ENCODE measurements around the gene FLNC. TPM values are rescaled to one million over a fixed set of nuclear protein-coding genes. Genes with fewer than 3 reads are reported as not detected.

The FLNC gene
- total and polyA plus RNA-seq, 10 donors, result 0.21 to 1.8 (median 0.66) TPM

DNA sequence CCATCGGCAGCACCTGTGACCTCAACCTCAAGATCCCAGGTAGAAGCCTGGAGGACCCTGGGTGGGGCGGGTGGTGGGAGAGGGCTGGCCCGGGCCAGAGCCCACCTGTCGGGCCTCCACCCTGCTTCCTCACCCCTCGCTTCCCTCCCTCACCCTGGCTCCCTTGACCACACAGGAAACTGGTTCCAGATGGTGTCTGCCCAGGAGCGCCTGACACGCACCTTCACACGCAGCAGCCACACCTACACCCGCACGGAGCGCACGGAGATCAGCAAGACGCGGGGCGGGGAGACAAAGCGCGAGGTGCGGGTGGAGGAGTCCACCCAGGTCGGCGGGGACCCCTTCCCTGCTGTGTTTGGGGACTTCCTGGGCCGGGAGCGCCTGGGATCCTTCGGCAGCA, 23.6 kb downstream of the FLNC start:
- Histone ChIP-seq H3K4me1 (no peaks in the 10 kb centered on the region), H3K27ac (no peak overlapping the region), H3K36me3 (no peaks in the 10 kb centered on the region), H3K4me3 (no peak overlapping the region), H3K9me3 (no peaks in the 10 kb centered on the region), H3K27me3 (replicated peaks in 1 of 7) (peaks cover 0 to 17% (median 0%) of the 10 kb centered on the region in 7 donors)
- no peak for DNase-seq
- no peak for TF ChIP-seq POLR2A (IDR thresholded peaks at IDR 0.05)
- no peak for TF ChIP-seq CTCF (IDR thresholded peaks at IDR 0.05 in 8 of 11, conservative IDR thresholded peaks at IDR 0.05 in 3 of 11)
- TF ChIP-seq POLR2AphosphoS5 (IDR thresholded peaks at IDR 0.05), result no peak
- 65 to 71% (median 67%) methylated on average over 21 to 23 of the region's 23 CpGs for WGBS, 5 donors
- intact Hi-C loops (cut with DNase I; ENCODE audit: low total_unique reads), result no loop called here

GRCh38 chr7:128854396-128854795, 24.2 kb downstream of the FLNC start:
- Histone ChIP-seq H3K4me3 (no peak overlapping the region), H3K27me3 (replicated peaks in 1 of 7) (peaks cover 0 to 17% (median 0%) of the 10 kb centered on the region in 7 donors), H3K36me3 (no peaks in the 10 kb centered on the region), H3K4me1 (peaks cover 0 to 4% (median 0%) of the 10 kb centered on the region in 6 donors), H3K27ac (no peak overlapping the region), H3K9me3 (no peaks in the 10 kb centered on the region)
- TF ChIP-seq POLR2AphosphoS5 (IDR thresholded peaks at IDR 0.05) (no peak), CTCF (IDR thresholded peaks at IDR 0.05 in 8 of 11, conservative IDR thresholded peaks at IDR 0.05 in 3 of 11) (no peak), POLR2A (IDR thresholded peaks at IDR 0.05) (no peak)
- no peak for DNase-seq
- intact Hi-C loops (cut with DNase I; ENCODE audit: low total_unique reads), result no loop called here
- 85 to 93% (median 90%) methylated on average over 13 to 21 of the region's 21 CpGs for WGBS, 5 donors

GRCh38 chr7:128855559-128855958, 25.4 kb downstream of the FLNC start:
- H3K9me3 ChIP-seq, result no peaks in the 10 kb centered on the region
- intact Hi-C loops (cut with DNase I; ENCODE audit: low total_unique reads), result no loop called here
- WGBS, 5 donors, result 79 to 87% (median 83%) methylated on average over 3 of the region's 3 CpGs

More at GRCh38 chr7:128855559-128855958, 25.4 kb downstream of the FLNC start:
- Histone ChIP-seq H3K4me1 (peaks cover 0 to 15% (median 5%) of the 10 kb centered on the region in 6 donors), H3K4me3 (no peak overlapping the region), H3K27me3 (replicated peaks in 1 of 7) (peaks cover 0 to 17% (median 0%) of the 10 kb centered on the region in 7 donors), H3K27ac (no peak overlapping the region), H3K36me3 (no peaks in the 10 kb centered on the region)
- no peak for DNase-seq
- TF ChIP-seq POLR2AphosphoS5 (IDR thresholded peaks at IDR 0.05) (no peak), CTCF (IDR thresholded peaks at IDR 0.05 in 8 of 11, conservative IDR thresholded peaks at IDR 0.05 in 3 of 11) (no peak), POLR2A (IDR thresholded peaks at IDR 0.05) (no peak)
